Stimulated activated CD8-positive, alpha-beta memory T cell treated with anti-CD3 and anti-CD28 coated beads, Interleukin-2, amount 100 ng/mL, for 48 hours (primary cell): ENCODE results near the gene ZNF778.
"Not testable (repeated sequence)": the region's sequence is repeated elsewhere in the genome, so short reads cannot be mapped to it uniquely, and the experiment has no call there.

Experiments used
- DNase-seq, 2 donors: peaks; one replicate each; pipeline ENCODE4 v3.0.0-alpha.2; 2020; ENCODE audit warnings: low read depth in 2 of 2

The ZNF778 gene

DNA sequence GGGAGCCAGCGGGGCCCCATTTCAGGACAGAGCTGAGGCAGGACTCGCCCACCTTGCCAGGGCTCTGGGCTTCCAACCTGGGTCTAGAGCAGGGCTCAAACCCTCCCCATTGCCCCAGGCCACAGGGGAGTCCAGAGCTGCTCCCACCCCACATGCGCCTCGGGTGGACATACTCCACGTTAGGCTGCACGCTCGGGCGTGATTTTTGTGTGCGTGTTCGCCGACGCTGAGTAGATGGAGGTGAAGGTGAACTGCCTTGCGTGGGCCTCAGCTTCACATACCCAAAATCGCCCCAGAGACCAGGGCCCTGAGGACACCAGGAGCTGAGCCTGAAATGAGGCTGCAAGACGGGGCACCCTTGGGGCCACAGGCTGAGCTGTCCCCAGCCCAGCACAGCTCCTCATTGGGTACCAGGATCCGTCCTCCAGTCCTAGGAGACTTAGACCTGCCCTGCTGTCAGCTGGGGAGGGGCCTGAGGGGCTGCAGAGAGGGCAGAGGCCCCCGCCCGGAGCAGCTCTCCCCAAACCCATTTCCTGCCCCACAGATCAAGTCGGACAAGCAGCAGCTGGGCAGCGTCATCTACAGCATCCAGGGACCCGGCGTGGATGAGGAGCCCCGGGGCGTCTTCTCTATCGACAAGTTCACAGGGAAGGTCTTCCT lies 37.7 kb upstream of the ZNF778 start:
- no peak for DNase-seq

GRCh38 chr16:89183463-89183862 lies 34.0 kb upstream of the ZNF778 start:
- no peak for DNase-seq

GRCh38 chr16:89183975-89184676 lies 33.4 kb upstream of the ZNF778 start:
- DNase-seq: no peak

- no peak for DNase-seq
Observed at GRCh38 chr16:89184677-89184932, 32.9 kb upstream of the ZNF778 start.

DNA sequence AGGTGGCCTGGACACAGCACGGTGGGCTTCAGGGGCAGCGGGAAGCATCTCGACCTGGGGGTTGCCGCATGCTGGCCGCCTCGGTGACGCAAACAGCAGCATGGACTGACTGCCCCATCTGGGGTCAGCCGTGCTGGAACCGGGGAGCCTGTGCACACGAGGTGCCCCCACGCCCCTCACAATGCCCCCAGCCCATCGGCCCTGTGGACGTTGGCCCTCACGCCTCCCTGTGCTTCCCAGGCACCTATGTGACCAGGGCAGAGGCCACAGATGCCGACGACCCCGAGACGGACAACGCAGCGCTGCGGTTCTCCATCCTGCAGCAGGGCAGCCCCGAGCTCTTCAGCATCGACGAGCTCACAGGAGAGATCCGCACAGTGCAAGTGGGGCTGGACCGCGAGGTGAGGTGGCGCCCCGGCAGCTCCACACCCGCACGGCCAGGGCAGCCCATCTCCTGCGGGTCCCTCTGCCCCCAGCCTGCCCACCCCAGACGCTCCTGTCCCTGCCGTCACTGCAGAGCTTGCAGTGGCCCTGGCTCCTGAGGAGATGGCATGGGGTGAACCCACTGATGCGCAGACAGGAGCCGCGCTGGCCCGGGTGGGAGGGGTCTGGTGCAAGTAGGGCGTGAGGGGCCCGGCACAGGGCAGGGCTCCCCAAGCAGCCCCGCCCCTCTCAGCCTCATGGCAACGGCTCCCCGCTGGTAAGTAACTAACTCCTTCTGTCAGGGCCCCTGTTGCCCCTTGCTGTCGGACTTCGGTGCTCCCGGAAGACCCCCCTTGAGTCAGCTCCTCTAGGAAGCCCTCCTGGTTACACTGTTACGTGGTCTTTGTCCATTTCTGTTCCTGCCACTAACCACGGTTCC lies 32.3 kb upstream of the ZNF778 start:
- DNase-seq: no peak

GRCh38 chr16:89185887-89186592 lies 31.5 kb upstream of the ZNF778 start:
- DNase-seq: not testable (repeated sequence)

- DNase-seq: not testable (repeated sequence)
Observed at GRCh38 chr16:89186593-89187031, 30.9 kb upstream of the ZNF778 start.

GRCh38 chr16:89187032-89187769 lies 30.3 kb upstream of the ZNF778 start:
- DNase-seq: peak in 1 of 2 donors; percentile 21

DNA sequence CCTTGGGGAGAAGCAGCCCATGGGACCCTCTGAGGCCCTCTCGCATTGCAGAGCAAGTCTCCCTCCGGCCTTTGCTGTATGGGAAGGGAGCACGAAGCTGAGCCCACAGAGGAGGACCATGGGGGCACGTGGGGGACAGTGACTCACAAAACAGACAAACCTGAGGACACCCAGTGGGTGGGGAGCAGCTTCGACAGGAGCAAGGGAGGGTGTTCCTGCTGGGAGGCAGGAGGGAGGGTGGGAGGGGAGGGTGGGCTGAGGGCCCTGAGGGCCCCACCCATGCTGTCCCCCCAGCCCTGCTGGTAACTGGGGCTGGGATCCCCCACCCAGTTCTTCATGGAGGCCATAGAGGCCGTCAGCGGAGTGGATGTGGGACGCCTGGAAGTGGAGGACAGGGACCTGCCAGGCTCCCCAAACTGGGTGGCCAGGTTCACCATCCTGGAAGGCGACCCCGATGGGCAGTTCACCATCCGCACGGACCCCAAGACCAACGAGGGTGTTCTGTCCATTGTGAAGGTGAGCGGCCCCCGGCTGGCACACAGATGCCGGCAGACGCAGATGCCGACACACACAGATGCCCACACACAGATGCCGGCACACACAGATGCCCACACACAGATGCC lies 29.6 kb upstream of the ZNF778 start:
- DNase-seq: no peak

DNA sequence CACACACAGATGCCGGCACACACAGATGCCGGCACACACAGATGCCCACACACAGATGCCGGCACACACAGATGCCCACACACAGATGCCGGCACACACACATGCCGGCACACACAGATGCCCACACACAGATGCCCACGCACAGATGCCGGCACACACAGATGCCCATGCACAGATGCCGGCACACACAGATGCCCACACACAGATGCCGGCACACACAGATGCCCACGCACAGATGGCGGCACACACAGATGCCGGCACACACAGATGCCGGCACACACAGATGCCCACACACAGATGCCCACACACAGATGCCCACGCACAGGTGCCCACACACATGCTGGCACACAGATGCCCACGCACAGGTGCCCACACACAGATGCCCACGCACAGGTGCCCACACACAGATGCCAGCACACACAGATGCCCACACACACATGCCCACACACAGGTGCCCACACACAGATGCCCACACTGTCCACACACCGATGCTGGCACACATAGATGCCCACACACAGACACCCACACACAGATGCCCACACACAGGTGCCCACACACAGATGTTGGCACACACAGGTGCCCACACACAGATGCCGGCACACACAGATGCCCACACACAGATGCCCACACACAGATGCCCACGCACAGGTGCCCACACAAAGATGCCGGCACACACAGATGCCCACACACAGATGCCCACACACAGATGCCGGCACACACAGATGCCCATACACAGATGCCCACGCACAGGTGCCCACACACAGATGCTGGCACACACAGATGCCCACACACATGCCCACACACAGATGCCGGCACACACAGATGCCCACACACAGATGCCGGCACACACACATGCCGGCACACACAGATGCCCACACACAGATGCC lies 28.8 kb upstream of the ZNF778 start:
- not testable (repeated sequence) for DNase-seq

GRCh38 chr16:89189358-89190025 lies 28.0 kb upstream of the ZNF778 start:
- no peak for DNase-seq

- DNase-seq: no peak
Observed at GRCh38 chr16:89190150-89190958, 27.1 kb upstream of the ZNF778 start.

- DNase-seq: no peak
Observed at GRCh38 chr16:89191033-89191900, 26.2 kb upstream of the ZNF778 start.

DNA sequence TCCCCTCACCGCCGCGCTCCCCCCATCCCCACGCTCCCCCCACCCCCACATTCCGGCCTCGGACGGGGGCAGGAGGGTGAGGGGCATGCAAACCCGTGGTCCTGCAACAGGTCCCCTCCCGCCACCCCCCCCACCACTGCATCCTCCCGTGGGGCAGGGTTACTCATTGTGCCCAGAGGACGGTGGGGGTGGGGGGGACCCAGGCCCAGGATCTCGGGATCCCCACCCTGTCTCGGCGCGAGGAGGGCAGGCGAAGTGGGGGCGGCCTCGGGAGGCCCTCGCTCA lies 25.7 kb upstream of the ZNF778 start:
- no peak for DNase-seq

GRCh38 chr16:89192186-89192955 lies 25.1 kb upstream of the ZNF778 start:
- peak; percentile 64 to 71 for DNase-seq

DNA sequence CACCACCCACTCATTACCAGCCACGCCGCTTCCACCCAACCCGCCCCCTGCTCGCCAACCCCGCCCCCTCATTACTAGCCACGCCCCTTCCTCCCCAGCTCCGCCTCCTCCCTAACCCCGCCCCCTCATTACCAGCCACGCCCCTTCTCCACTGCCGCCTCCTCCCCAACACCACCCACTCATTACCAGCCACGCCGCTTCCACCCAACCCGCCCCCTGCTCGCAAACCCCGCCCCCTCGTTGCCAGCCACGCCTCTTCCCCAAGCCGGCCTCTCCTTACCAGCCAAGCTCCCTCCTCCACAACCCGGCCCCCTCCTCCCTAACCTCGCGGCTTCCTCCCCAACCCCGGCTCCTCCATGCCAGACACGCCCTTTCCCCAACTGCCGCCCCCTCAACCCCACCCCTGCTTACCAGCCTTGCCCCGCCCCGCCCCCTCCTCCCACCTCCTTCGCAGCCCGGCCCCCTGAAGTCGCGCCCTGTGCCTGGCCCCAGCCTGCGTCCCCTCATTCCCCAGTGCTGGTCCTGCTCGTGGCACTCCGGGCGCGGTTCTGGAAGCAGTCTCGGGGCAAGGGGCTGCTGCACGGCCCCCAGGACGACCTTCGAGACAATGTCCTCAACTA lies 24.4 kb upstream of the ZNF778 start:
- DNase-seq: peak; percentile 49
